OCI-LY7 (cell line): Measurements from ENCODE around the gene AIP. TPM values are rescaled to one million over a fixed set of nuclear protein-coding genes. Genes with fewer than 3 reads are reported as not detected.
A peak's percentile ranks its signal among the peaks of the same experiment; 100 is the strongest.

ENCODE experiments used
- BruUV-seq: library from RNA; stranded (reverse); fragments of 400-500 nt; replicated peaks from 2 replicates; lab custom pipeline; 2021; lab: Mats Ljungman, UMichigan
- CTCF ChIA-PET: fragments of 300-600 bp; sonication (Branson Sonifier 250); formaldehyde crosslinking; loops from one replicate; lab custom pipeline; 2022; ENCODE audit warnings: antibody characterized with exemption; ENCODE audit not compliant: unreplicated experiment; lab: Charles Lee
- POLR2A ChIA-PET: fragments of 300-600 bp; sonication (Branson Sonifier 250); formaldehyde crosslinking; loops from one replicate; lab custom pipeline; 2022; ENCODE audit warnings: antibody characterized with exemption; lab: Charles Lee
- DNase-seq: peaks from one replicate; pipeline ENCODE4 v3.0.0-alpha.2; 2015; ENCODE audit warnings: low spot score
- H2AFZ ChIP-seq: fragments of 200-600 bp; sonication (generic), shearing (Covaris generic); 2 replicates; pipeline ENCODE4 v1.6.1; 2014; ENCODE audit warnings: mild to moderate bottlenecking, antibody characterized with exemption, low read length, moderate library complexity
- H3K27ac ChIP-seq: fragments of 200-600 bp; sonication (generic); 2 replicates; pipeline ENCODE4 v1.5.1; 2014; ENCODE audit warnings: mixed run types, low read depth, mild to moderate bottlenecking, moderate library complexity, low read length, inconsistent platforms; ENCODE audit not compliant: poor library complexity, severe bottlenecking
- H3K36me3 ChIP-seq: fragments of 200-600 bp; sonication (generic); 2 replicates; pipeline ENCODE4 v1.6.1; 2014; ENCODE audit warnings: mild to moderate bottlenecking, antibody characterized with exemption, low read length, moderate library complexity, mixed read lengths; ENCODE audit not compliant: insufficient read depth
- H3K4me1 ChIP-seq: fragments of 200-600 bp; sonication (generic); 2 replicates; pipeline ENCODE4 v1.5.1; 2014; ENCODE audit warnings: mild to moderate bottlenecking, low read length; ENCODE audit not compliant: insufficient read depth, poor library complexity, severe bottlenecking
- H3K4me2 ChIP-seq: fragments of 200-600 bp; sonication (generic); 2 replicates; pipeline ENCODE4 v1.6.1; 2014; ENCODE audit warnings: mild to moderate bottlenecking, low read length
- H3K4me3 ChIP-seq: fragments of 200-600 bp; sonication (generic); 2 replicates; pipeline ENCODE4 v1.5.1; 2014; ENCODE audit warnings: mild to moderate bottlenecking, low read depth, low read length; ENCODE audit not compliant: poor library complexity, severe bottlenecking
- H3K79me2 ChIP-seq: fragments of 200-600 bp; sonication (generic); 2 replicates; pipeline ENCODE4 v1.6.1; 2016; ENCODE audit warnings: low read depth, mild to moderate bottlenecking, low read length, moderate library complexity, mixed read lengths; ENCODE audit not compliant: insufficient read depth
- H3K9me2 ChIP-seq: fragments of 200-600 bp; sonication (generic); 2 replicates; pipeline ENCODE4 v1.6.1; 2016; ENCODE audit warnings: mild to moderate bottlenecking, low read length, mixed read lengths; ENCODE audit not compliant: insufficient read depth
- H3K9me3 ChIP-seq: fragments of 200-600 bp; sonication (generic); 2 replicates; pipeline ENCODE4 v1.6.1; 2014; ENCODE audit warnings: mild to moderate bottlenecking, mixed run types, low read length, mixed read lengths
- H4K20me1 ChIP-seq: fragments of 200-600 bp; sonication (generic); 2 replicates; pipeline ENCODE4 v1.6.1; 2014; ENCODE audit warnings: mild to moderate bottlenecking, antibody characterized with exemption, low read length, moderate library complexity, mixed read lengths; ENCODE audit not compliant: insufficient read depth
- CTCF ChIP-seq: fragments of 200-600 bp; sonication (generic); conservative IDR thresholded peaks from 2 replicates; pipeline ENCODE4 v1.5.1; 2014; ENCODE audit warnings: mild to moderate bottlenecking, antibody characterized with exemption, low read length, moderate library complexity, mixed read lengths
- EZH2phosphoT487 ChIP-seq: fragments of 200-600 bp; sonication (generic); IDR thresholded peaks from 2 replicates; pipeline ENCODE4 v1.6.1; 2018; ENCODE audit warnings: low read depth, borderline replicate concordance, mild to moderate bottlenecking, mixed run types, antibody characterized with exemption, low read length, moderate library complexity, mixed read lengths
- intact Hi-C: fragments of 100-400 bp; cut with micrococcal nuclease; formaldehyde crosslinking; loops from one replicate; pipeline ENCODE4 v1.10.0; 2022; ENCODE audit not compliant: unreplicated experiment
- total RNA-seq, 2 experiments: library from RNA; depleted of rRNA in 1 of 2; stranded (reverse); fragments of >200 nt in 1 of 2; shearing (Covaris generic) in 1 of 2; gene quantifications; 2 replicates each; pipeline ENCODE4 v1.2.3, GENCODE V29; 2014 to 2022

Gene AIP
- total RNA-seq, 2 experiments from 2014 or later = 112 to 125 TPM

DNA sequence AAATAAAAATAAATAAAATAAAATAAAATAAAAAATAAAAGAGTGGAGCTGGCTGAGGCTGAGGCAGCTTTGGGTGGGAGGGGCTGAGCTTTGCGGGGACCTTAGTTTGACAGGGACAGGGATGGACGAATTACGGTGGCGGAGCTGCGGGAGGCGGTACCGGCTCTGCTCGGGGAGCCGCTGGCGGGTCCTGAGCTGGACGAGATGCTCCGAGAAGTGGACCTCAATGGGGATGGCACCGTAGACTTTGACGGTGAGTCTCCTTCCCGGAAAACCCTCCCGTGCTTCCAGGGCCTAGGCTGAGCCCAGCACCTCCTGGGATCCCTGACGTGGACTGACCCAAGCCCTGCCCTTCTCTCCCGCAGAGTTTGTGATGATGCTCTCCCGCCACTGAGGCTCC lies 24.6 kb upstream of the AIP start:
- ChIA-PET POLR2A (interaction anchor here (1.1 to 5.3 kb wide), 4 partner anchors 9 to 21 kb away, joined by 7 to 38 read pairs (median 25); partner anchors contain the start of genes PTPRCAP and TMEM134), CTCF (no interaction called here)
- intact Hi-C loops = loop anchor here (1.0 kb wide), 1 partner anchor 9 kb away; no protein-coding TSS in a partner anchor

DNA sequence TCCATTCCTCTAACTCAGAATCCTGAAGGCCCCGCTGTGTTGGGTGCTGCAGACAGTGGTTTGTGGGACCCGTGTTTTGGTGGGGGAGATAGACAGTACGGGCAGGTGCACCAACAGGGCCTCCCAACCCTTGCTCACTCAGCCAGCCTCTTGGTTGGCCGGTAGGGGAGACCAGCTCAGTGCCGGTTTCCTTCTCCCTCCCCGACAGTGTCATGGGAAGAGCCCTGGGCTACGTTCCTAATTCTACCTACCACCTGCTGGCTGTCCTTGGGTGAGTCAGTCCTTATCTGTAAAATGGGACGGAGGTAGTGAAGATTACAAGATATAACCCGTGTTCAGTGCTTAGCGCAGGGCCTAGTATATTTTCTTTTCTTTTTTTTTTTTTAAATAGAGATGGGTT lies 19.6 kb upstream of the AIP start:
- H3K36me3 ChIP-seq = no peaks in the 10 kb centered on the region; the same call in 1 of the 2 replicates
- intact Hi-C loops = no loop called here
- H2AFZ ChIP-seq = no peak overlapping the region
- no peak for TF ChIP-seq EZH2phosphoT487
- no peak for TF ChIP-seq CTCF
- H3K27ac ChIP-seq = no peak overlapping the region
- peaks cover 77% of the 10 kb centered on the region for H3K4me1 ChIP-seq
- ChIA-PET CTCF (no interaction called here), POLR2A (interaction anchor here (0.7 kb wide), 1 partner anchor 11 kb away, joined by 4 read pairs; no protein-coding TSS in a partner anchor)
- no peaks in the 10 kb centered on the region for H3K9me3 ChIP-seq
- no peak overlapping the region for H3K4me2 ChIP-seq
- H3K79me2 ChIP-seq = peaks cover 16% of the 10 kb centered on the region; the same call in 1 of the 2 replicates
- no peak for DNase-seq
- H4K20me1 ChIP-seq = no peaks in the 10 kb centered on the region
- H3K9me2 ChIP-seq = no peaks in the 10 kb centered on the region
- H3K4me3 ChIP-seq = no peak overlapping the region
- no TSS peak for BruUV-seq

More for the DNA sequence above, 24.6 kb upstream of the AIP start:
- Histone ChIP-seq H3K27ac (peak overlapping the region; percentile 97), H3K4me3 (no peak overlapping the region), H3K79me2 (no peaks in the 10 kb centered on the region), H2AFZ (no peak overlapping the region), H3K36me3 (no peaks in the 10 kb centered on the region), H3K4me2 (peak overlapping the region; percentile 79), H3K4me1 (peaks cover 43% of the 10 kb centered on the region), H3K9me2 (no peaks in the 10 kb centered on the region), H4K20me1 (no peaks in the 10 kb centered on the region), H3K9me3 (no peaks in the 10 kb centered on the region)
- no TSS peak for BruUV-seq
- no peak for DNase-seq
- TF ChIP-seq EZH2phosphoT487 (no peak), CTCF (no peak)
